HS-5 (cell line): ENCODE results near the gene RERE.

Source experiments
- DNase-seq: peaks from one replicate; pipeline ENCODE4 v3.0.0-alpha.2; 2012; ENCODE audit warnings: low read depth

RERE gene

DNA sequence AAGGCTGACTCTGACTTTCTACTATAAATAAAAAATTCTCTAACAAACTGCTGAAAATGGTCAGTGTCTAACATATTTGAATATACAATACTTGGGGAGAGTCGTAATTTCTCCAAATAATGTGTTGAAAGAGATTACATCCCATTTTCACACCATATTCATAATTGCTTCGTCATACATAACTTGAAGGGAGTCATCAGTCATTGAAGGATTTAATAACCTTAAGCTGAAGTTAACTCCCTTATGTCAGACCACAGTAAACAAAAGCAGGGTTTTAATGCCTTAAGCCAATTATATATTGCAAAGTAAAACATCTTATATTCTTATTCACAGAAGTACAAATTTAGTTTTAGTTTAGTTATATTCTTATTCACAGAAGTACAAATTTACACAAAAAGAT lies 129.9 kb downstream of the RERE start:
- no peak for DNase-seq

GRCh38 chr1:8687039-8687438 lies 130.4 kb downstream of the RERE start:
- DNase-seq: no peak

GRCh38 chr1:8685463-8685862 lies 132.0 kb downstream of the RERE start:
- DNase-seq: no peak

DNA sequence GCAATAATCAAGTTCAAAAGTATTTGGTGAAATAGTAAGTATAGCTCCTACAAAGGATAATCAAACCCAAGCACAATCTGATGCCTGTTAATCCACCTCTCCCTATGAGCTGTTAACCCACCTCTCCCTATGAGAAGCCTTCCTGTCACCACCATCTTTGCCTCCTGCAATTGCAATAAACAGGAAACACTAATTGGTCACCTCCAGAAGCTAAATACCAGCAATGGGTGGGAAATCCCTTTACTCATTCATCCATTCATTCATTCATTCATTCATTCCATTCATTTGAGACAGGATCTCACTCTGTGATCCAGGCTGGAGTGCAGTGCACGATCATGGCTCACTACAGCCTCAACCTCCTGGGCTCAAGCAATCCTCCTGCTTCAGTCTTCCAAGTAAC lies 132.8 kb downstream of the RERE start:
- DNase-seq: no peak

DNA sequence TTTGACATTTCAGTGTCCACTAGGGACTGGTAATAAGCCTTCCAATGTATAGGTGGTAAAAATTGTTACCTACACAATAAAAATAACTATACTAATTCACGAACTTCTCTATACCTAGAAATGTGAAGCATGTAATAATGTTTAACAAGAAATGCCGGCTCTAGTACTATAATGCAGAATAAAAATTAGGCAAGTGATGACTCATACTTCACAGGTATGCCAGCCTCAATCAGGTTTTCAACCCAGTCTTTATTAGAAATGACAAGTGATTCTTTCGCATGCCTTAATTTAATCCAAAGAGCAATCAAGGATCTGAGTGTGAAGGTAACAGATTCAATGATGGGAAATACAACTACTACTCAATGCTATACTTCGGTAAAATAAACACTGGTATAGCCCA lies 134.9 kb downstream of the RERE start:
- no peak for DNase-seq

GRCh38 chr1:8681911-8682310 lies 135.5 kb downstream of the RERE start:
- no peak for DNase-seq

DNA sequence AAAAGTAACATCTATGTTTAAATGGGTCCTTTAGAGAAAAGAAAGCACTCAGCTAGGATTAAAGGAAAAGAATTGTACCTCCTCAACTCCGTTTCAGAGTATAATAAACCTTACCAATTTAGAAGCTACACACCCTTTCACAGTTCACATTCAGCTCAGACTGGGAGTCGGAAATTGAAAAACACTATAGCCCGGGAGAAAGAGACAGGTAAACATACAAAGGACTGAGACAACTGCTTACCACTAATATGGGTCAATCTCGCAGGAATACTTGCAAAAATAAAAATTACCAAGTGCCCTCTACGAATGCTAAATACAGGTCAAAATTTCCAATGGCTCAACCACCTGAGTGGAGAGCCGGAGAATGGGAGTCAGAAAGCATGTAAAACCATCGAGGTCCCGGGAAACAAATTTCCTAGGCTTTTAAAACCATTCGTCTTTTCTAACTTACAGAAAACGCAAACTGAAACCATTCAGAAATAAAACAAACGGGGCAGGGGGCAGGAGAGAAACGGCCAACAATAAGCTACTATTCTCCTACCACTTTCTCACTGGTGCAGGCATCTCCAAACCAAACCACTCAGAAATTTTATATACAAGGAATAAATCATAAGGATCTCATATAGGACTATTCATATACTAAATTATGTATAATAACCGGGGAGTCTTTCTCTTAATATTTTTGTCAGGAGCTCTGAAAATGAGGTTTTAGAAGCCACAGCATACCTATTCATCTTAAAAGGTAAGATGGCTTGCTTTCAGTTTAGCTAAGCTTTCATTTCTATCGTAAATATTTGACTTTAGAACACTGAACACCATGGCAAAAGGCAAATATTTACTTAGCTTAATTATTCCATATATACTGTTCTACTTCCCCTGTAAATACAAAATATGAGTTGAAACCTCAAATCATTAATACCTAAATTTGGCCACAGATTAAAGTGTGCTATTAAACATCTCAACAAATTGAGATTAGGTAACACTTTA lies 136.5 kb downstream of the RERE start:
- no peak for DNase-seq

GRCh38 chr1:8679929-8680663 lies 137.3 kb downstream of the RERE start:
- no peak for DNase-seq

- no peak for DNase-seq
Measured at GRCh38 chr1:8679395-8679800, 138.0 kb downstream of the RERE start.

DNA sequence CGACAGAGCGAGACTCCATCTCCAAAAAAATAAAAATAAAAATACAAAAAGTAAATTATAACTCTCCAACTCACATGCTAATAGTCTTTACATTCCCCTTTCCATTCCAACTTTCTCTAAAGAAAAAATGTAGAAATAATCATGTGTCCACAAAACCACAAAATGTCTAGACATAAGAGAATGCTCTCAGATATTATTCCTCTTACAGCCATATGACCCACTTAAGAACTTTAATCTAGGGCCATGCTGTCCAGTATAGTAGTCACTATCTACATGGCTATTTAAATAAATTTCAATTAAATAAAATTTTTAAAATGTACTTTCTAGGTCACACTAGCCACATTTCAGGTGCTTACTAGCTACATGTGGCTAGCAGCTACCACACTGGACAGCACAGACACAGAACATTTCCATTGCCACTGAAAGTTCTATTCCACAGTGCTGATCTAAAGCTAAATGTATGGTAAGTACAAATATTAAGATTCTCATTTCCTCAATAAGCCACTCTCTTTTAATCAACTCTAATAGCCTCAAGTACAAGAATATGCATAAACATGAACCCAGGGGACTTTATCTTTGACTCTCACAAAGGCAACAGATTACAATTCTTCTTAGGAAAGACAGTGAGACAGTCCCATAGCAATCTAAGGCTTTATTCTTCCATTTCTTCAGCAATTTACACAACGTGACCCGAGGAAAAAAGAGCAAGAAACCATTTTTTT lies 138.6 kb downstream of the RERE start:
- DNase-seq: no peak

DNA sequence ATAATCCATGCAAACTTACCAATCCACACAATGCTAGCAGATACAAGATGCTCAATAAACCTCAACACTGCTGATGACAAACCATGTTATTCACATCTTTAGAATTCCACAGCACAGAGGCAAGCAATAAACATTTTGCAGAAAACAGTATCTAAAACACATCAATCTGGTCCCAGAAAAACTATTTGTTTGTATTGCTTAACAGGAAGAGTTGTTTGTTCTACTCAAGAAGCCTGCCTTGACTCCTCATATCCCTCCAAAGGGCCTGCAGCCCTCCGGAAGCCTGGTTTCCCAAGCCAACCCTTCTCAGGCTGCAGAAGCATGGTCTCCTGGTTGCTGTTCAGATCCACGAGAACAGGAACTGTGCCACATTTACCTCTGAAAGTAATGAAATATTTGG lies 139.7 kb downstream of the RERE start:
- no peak for DNase-seq

GRCh38 chr1:8676813-8677212 lies 140.6 kb downstream of the RERE start:
- DNase-seq: no peak

GRCh38 chr1:8676072-8676471 lies 141.4 kb downstream of the RERE start:
- no peak for DNase-seq

- DNase-seq: peak; percentile 53
Measured at GRCh38 chr1:8674912-8675311, 142.5 kb downstream of the RERE start.

DNA sequence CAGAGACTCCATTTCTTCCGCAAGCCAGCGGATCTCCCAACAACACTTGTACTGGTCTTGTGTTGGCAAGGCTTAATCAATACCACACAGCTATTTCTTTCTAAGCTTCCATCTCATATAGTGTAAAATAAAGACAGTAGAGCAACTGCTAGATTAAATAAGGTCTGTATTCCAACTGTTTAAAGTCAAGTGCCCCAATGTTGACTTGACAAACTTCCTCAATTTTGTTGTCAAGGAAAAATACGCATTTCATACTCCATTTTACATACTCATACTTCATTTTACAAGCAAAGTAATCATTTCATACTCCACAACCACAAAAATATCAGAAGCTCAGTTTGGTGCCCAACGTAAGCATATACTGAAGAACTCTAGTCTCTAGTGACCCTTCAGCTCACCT lies 143.0 kb downstream of the RERE start:
- DNase-seq: no peak

- DNase-seq: no peak
Measured at GRCh38 chr1:8671306-8671917, 146.0 kb downstream of the RERE start.

GRCh38 chr1:8670371-8670818 lies 147.0 kb downstream of the RERE start:
- DNase-seq: no peak

GRCh38 chr1:8669606-8670335 lies 147.7 kb downstream of the RERE start:
- DNase-seq: no peak

DNA sequence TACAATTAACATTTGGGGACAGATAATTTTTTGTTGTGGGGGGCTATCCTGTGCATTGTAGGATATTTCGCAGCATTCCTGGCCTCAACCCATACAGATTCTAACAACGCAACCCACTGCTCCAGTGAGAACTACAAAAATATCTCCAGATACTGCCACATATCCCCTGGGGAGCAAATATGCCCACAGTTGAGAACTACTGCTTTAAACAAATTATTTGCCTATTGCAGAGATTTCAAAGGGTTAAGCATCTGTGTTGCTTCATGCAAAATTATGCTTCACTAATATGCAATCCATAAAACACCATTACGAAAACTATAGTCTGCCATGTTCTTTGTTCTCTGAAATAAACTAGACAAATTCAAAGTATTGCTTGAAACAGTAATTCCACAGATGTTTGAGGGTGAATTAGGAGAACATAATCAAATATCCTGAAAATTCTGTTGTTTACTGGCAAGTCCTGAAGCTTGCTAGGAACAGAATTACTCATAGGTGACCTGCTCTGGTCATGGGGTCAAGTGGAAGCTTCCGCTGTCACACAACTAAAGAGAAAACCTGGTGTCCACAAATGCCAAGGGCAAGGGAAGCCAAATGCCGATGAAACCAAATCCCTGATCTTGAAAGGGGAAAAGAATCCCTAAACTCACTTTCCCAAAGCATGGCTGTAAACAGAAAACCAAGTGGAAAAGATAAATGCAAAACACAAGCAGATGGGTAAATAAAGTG lies 149.4 kb downstream of the RERE start:
- DNase-seq: no peak

- no peak for DNase-seq
Measured at GRCh38 chr1:8666389-8667167, 150.9 kb downstream of the RERE start.
